GM18511 (cell line): Measurements from ENCODE around the gene ZNF428.
A peak's percentile ranks its signal among the peaks of the same experiment; 100 is the strongest.
"Not testable (repeated sequence)": the region's sequence is repeated elsewhere in the genome, so short reads cannot be mapped to it uniquely, and the experiment has no call there.

Experiments used
- ATAC-seq: cut with Tn5 transposase; IDR thresholded peaks from one replicate; pipeline ENCODE4 v1.9.1; 2021; ENCODE audit warnings: mild to moderate bottlenecking, moderate library complexity; ENCODE audit not compliant: unreplicated experiment

ZNF428 gene, protein sequence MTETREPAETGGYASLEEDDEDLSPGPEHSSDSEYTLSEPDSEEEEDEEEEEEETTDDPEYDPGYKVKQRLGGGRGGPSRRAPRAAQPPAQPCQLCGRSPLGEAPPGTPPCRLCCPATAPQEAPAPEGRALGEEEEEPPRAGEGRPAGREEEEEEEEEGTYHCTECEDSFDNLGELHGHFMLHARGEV

GRCh38 chr19:43619262-43620060 is at the start of gene ZNF428:
ZNF428 (minus strand) TSS chr19:43619629; CDS start chr19:43614304, 5,325 bp downstream.
- peak; percentile 80 for ATAC-seq

DNA sequence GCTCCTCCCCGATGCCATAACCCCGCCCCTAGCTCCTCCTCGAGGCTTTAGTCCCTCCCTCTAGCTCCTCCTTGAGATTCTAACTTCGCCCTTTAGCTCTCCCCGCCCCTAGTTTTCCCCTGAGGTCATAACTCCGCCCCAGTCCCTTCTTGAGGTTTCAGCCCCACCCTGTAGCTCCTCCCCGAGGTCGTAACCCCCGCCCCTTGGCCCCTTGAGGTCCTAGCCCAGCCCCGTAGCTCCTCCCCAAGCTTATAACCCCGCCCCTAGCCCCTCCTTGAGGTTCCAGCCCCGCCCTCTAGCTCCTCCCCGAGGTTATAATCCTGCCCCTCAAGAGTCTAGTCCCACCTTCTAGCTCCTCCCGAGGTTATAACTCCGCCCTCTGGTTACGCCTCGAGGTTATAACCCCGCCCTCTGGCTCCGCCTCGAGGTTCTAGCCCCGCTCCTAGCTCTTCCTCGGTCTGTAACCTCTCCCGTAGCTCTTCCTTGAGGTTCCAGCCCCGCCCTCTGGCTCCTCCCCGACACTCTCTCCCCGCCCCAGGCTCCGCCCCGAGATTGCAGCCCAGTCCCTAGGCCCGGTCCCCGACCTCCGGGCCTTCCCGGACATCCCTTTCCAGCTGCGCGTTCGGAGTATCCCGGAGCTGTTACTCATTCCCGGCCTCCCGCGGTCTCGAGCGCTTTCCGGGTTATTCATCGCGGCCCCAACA is 49.1 kb upstream of the ZNF428 start:
- peak; percentile 89 for ATAC-seq

GRCh38 chr19:43667876-43668405 is 48.5 kb upstream of the ZNF428 start:
- ATAC-seq = no peak

GRCh38 chr19:43667126-43667875 is 47.9 kb upstream of the ZNF428 start:
- no peak for ATAC-seq

DNA sequence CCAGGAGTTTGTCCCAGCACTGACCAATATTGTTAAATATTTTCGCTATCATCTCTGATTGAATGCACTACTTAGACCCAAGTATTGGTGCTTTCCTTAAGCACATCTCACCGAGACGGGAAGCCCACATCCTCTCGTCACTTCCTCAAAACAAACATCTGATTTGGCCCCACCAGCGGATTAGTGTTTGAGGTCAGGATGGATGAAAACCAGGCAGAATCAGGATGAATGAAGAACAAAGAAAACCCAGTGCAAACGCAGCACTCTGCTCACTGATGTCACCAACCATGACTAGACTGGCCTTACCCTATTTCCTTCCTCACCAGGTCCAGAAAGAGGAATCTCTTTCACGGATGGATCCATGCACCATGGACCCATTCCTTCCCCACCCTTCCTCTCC is 44.6 kb upstream of the ZNF428 start:
- no peak for ATAC-seq

DNA sequence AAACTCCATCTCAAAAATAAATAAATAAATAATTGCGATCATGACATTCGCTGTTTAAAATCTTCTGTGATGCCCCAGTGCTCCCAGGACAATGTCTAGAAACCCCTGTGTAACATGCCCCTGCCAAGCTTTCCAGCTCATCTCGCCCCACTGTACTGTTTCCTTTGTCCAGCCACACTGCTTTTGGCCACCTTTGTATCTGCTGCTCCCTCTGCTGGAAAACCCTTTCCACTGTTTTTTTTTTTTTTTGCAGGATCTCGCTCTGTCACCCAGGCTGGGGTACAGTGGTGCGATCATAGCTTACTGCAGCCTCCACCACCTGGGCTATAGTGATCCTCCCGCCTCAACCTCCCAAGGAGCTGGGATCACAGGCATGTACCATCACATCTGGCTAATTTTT is 43.1 kb upstream of the ZNF428 start:
- ATAC-seq = no peak

- no peak for ATAC-seq
Observed at GRCh38 chr19:43660971-43661360, 41.5 kb upstream of the ZNF428 start.

- no peak for ATAC-seq
Observed at GRCh38 chr19:43660301-43660970, 41.0 kb upstream of the ZNF428 start.

- ATAC-seq = no peak
Observed at GRCh38 chr19:43658494-43658893, 39.1 kb upstream of the ZNF428 start.

- ATAC-seq = no peak
Observed at GRCh38 chr19:43658001-43658400, 38.6 kb upstream of the ZNF428 start.

- no peak for ATAC-seq
Observed at GRCh38 chr19:43656436-43656835, 37.0 kb upstream of the ZNF428 start.

DNA sequence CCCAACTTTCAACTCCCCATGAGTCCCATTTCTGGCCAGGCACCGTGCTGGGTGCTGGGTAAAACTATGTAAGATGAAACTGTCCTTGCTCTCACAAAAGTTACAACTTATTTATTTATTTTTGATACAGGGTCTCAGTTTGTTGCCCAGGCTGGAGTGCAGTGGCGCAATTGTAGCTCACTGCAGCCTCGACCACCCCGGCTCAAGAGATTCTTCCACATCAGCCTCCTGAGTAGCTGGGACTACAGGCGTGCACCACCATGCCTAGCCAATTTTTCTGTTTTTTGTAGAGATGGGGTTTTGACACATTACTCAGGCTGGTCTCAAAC is 33.1 kb upstream of the ZNF428 start:
- no peak for ATAC-seq

GRCh38 chr19:43651758-43652545 is 32.5 kb upstream of the ZNF428 start:
- no peak for ATAC-seq

- ATAC-seq = not testable (repeated sequence)
Observed at GRCh38 chr19:43650276-43650675, 30.8 kb upstream of the ZNF428 start.

DNA sequence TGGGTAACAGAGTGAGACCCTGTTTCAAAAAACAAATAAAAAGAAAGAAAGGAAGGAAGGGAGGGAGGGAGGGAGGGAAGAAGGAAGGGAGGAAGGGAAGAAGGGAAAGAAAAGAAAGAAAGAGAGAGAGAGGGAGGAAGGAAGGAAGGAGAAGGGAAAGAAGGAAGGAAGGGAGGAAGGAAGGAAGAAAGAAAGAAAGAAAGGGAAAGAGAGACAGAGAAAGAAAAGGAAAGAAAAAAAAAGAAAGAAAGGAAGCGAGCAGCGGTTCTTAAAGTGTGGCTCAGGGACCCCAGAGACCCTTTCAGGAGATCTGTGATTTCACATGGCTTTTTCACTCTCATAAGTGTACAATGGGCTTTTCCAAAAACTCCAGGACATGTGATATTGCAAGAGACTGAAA is 30.1 kb upstream of the ZNF428 start:
- no peak for ATAC-seq

GRCh38 chr19:43648633-43649032 is 29.2 kb upstream of the ZNF428 start:
- no peak for ATAC-seq

DNA sequence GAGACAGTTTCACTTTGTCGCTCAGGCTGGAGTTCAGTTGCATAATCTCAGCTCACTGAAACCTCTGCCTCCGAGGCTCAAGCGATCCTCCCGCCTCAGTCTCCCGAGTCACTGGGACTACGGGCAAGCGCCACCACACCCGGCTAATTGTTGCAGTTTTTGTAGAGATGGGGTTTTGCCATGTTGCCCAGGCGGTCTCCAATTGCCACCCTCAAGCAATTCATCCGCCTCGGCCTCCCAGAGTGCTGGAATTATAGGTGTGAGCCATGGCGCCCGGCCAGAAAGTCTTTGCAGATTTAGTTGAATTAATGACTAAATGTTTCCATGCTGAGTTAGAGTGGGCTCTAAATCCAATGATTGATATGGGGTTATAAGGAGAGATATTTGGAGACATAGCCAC is 24.8 kb upstream of the ZNF428 start:
- ATAC-seq = no peak

- ATAC-seq = no peak
Observed at GRCh38 chr19:43643326-43643725, 23.9 kb upstream of the ZNF428 start.

- ATAC-seq = no peak
Observed at GRCh38 chr19:43642531-43642930, 23.1 kb upstream of the ZNF428 start.

DNA sequence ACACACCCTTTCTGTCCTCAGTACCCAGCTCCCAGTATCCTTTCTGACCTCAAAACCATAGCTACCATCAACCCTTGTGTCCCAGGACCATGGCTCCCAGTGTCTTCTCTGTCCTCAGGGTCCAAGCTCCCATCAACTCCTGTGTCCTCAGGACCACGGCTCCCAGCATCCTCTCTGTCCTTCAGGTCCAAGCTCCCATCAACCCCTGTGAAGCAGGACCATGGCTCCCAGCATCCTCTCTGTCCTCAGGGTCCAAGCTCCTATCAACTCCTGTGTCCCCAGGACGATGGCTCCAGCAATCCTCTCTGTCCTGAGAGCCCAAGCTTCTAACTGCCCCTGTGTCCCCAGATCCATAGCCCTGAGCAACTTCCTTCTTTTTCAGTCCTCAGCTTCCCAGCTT is 21.9 kb upstream of the ZNF428 start:
- ATAC-seq = no peak
